Activated T-helper 1 cell treated with anti-CD3 and anti-CD28 coated beads, Interleukin-2, amount 50 U/mL, for 16 hours (primary cell): ENCODE measurements around the gene NPC1.
"Not testable (repeated sequence)": the region's sequence is repeated elsewhere in the genome, so short reads cannot be mapped to it uniquely, and the experiment has no call there.

Experiments
- DNase-seq, 2 donors: peaks; one replicate each; pipeline ENCODE4 v3.0.0-alpha.2; 2020; ENCODE audit warnings: low read depth in 1 of 2, low spot score in 1 of 2

NPC1 gene

GRCh38 chr18:23524213-23524707 lies 62.0 kb downstream of the NPC1 start:
- no peak for DNase-seq

GRCh38 chr18:23523429-23524212 lies 62.7 kb downstream of the NPC1 start:
- DNase-seq = no peak

DNA sequence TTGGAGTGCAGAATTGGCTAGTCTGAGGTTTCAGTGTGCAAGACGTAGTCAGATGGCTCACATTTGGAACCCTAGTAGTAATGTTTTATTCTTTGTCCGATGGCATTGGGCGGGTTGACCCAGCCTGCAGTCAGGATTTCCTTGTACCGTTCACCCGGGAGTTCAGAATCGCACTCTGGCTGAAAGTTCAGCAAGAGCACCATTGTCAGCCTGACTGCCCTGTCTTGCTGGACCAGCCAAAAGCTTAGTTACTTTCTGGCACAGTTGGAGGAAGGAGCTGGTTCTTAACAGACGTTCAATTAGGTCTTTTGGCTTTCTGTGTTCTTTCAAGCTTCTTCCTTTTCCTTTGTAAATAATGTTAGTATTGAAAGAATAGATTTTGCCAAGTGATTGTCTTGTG lies 64.4 kb downstream of the NPC1 start:
- no peak for DNase-seq

DNA sequence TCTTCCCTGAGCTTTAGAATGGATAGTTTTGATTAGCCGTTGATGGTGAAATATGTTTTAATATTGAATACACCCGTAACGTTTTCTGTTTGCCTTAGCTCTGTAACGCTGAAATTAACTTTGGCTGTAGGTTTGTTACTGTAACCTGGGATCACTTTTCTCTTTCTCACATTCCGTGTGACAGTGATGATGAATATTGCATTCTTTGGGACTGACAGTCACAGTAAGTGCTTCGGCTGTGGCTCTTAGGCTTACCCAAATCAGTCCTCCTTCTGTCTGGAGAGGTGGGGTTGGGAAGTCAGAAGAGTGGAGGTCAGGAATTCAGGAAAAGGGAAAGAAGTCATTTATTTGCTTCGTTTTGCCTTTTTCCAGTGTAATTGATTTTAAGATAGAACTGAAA lies 65.0 kb downstream of the NPC1 start:
- no peak for DNase-seq

GRCh38 chr18:23519734-23520133 lies 66.6 kb downstream of the NPC1 start:
- no peak for DNase-seq

DNA sequence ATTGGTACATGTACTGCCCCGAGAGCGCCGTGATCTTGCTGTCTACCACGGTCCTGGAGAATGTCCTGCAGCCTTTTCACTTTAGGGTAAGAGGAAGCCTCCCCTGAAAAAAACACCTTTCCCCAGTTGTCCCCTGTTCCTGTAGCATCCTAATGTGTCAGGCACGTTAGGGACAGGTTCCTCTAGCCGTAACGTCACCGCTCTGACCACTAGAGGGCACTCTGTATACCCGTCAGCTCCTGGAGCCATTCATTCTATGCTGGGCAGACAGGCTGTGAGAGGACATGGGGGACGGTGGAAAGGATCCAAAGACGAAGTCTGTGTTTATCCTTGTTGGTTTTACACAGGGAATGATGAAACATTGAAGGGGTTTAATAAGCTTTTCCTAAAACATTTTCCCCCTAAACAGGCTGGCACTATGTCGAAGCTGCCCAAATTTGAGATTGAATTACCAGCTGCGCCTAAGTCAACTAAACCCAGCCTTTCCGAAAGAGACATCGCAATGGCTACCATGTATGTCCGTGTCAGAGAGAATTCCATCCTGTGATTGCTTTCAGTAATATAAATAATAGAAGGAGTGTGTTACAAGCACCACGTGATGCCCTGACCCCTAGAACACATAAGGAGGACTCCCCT lies 70.3 kb downstream of the NPC1 start:
- peak; percentile 48 to 57 for DNase-seq

DNA sequence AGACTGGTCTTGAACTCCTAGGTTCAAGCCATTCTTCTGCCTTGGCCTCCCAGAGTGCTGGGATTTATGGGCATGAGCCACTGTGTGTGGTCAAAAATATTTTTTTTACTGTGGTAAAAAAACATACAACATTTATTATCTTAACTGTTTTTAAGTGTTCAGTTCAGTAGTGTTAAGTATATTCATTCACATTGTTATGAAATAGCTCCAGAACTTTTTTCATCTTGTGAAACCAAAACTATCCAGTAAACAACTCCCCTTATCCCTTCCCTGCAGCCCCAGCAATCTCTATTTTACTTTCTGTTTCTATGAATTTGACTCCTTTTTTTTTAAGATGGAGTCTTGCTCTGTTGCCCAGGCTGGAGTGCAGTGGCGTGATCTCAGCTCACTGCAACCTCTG lies 73.7 kb downstream of the NPC1 start:
- DNase-seq = no peak

DNA sequence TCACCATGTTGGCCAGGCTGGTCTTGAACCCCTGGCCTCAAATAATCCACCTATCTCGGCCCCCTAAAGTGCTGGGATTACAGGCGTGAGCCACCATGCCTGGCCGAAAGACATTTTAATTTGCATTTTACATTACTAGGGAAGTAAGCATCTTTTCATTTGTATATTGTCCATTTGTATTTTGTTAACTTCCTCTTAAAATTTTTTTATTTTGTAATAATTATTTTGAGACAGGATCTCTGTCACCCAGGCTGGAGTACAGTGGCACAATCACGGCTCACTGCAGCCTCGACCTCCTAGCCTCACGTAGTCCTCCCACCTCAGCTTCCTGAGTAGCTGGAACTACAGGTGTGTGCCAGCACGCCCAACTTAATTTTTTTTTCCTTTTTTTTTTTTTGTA lies 74.1 kb downstream of the NPC1 start:
- DNase-seq = not testable (repeated sequence)

DNA sequence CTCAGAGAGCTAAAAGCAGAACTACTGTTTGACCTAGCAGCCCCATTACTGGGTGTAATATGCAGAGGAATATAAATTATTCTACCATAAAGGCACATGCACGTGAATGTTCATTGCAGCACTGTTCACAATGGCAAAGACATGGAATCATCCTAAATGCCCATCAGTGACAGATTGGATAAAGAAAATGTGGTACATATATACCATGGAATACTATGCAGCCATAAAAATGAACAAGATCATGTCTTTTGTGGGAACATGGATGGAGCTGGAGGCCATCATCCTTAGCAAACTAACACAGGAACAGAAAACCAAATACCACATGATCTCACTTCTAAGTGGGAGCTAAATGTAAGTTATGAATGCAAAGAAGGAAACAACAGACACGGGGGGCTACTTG lies 75.4 kb downstream of the NPC1 start:
- DNase-seq = not testable (repeated sequence)

- no peak for DNase-seq
These were observed 79.9 kb downstream of the NPC1 start for GRCh38 chr18:23506393-23506792.

DNA sequence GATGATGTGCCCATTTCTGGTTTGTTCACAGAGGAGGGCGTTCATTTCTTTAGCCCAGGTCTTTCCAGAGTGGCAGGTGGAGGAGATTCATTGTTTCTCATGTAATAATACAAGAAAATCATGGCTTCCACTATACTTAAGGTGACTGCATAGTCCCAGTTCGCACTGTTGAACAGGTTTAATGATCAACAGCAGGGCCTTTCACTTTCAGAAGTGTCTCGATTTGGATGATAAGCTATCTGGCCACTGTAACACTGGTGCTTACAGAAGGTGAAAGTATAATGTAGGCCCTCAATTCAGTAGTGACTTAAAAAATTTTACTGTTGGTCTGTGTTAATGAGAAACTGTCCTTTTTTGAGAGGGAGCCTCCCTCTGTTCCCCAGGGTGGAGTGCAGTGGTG lies 81.6 kb downstream of the NPC1 start:
- DNase-seq = no peak

- DNase-seq = no peak
These were observed 82.4 kb downstream of the NPC1 start for GRCh38 chr18:23503963-23504344.

DNA sequence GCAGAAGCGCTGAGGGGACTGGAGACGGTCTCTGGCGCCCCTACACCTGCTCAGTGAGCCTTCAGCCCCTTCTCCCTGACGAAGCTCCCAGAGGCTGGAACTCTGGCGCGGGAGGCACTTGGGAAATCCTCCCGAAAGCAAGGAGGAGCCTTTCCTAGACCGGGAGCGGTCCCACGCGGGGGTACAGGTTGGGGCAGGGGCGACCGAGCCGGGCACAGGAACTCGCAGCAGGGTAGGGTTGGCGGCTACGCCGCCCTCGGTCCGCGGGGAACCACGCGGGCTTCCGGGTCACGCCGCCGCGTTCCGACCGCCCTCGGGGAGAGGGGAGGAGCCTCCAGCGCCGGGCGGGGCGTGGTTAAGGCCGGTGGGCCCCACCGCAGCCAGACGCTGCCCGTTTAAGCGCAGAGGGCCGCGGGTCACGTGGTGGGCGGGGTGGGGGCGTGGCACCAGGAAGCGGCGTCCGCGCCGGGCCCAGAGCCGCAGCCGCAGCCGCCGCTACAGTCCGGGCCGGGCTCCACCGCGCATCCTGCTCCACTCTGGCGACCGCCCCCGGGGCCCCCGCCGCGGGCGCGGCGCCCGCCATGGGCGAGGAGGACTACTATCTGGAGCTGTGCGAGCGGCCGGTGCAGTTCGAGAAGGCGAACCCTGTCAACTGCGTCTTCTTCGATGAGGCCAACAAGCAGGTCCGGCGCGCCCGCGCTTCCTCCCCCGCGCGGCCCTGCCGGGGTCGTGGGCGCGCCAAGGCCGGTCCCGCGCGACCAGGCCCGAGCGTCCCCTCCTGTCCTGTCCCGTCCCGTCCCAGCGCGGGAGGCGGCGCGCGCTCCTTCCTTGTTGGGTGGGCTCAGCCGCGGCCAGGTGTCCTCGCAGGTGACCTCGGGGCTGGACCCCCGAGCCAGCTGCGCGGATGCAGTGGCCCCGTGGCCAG lies 83.0 kb downstream of the NPC1 start, which contains the start of gene RMC1:
Gene RMC1 (plus strand): TSS at position 474 of the 925 bp plus-strand sequence. CDS start 108 bp downstream, at position 582.
- peak; percentile 97 to 98 for DNase-seq

DNA sequence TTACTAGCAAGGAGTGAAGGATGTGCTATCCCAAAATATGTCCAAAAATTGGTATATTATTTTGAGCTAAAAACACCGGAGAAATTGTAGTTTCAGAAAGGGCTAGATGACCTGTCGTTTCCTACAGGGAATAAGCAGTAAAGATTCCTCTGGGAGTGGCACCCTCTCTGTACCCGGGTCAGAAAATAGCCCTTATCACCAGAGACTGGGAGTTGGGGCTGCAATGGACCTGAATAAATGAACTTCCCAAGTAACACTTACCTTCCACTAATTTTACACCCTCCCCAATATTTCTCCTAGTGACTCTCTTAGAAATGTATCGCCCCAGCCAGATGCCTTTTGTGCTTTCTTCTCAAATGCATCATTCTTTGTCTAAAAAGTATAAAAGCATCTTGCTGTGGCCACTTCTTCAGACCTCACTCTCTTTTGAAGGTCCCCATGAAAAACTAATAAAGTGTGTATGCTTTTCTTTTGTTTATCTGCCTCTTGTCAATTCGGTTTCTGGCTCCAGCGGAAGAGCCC lies 83.7 kb downstream of the NPC1 start:
- no peak for DNase-seq

DNA sequence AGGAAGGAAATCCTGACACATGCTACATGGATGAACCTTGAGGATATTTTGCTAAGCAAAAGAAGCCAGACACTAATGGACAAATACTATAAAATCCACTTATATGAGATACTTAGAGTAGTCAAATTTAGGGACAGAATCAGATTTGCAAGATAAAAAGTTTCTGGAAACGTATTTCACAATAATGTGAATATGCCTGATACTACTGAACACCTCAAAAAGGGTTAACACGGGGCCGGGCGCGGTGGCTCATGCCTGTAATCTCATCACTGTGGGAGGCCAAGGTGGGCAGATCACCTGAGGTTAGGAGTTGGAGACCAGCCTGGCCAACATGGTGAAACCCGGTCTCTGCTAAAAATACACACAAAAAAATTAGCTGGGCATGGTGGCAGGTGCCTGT lies 84.7 kb downstream of the NPC1 start:
- DNase-seq = no peak

DNA sequence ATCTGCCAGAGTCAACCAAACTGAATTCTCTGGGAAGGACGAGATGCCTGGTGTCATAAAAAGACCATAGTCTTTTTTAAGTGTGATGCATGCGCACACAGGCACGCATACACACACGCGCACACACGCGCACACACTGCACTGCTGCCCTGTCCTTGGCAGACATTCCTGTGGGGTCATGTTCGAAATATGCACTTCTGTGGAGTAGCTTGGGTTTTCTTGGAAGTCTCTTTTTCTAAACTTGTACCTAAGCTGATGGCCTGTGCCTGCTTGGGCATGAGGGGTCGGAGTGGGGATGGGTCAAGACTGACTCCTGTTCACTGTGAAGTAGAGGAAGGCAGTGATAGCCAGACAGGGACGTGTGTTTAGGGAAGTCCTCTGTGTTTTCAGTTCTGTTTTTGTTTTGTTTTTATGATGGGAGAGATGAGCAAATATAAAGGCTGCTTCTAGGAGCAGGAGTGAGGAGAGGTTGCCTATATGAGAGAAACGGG lies 87.0 kb downstream of the NPC1 start:
- DNase-seq = no peak

DNA sequence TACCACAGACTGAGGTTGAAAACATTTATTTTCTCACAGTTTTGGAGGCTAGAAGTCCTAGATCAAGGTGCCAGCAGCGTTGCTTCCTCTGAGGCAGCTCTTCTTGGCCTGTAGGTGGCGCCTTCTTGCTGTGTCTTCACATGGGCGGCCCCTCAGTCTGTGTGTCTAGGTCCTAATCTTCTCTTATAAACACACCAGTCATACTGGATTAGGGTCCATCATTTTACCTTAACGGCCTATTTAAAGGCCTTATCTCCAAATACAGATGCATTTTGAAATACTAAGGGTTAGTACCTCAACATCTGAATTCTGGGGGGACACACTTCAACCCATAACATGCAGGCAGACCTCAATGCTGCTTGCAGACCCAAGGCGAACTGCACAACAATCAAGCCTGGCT lies 87.4 kb downstream of the NPC1 start:
- DNase-seq = peak; percentile 37 to 42

- no peak for DNase-seq
These were observed 88.2 kb downstream of the NPC1 start for GRCh38 chr18:23498117-23498516.

GRCh38 chr18:23495723-23496440 lies 90.4 kb downstream of the NPC1 start:
- no peak for DNase-seq

DNA sequence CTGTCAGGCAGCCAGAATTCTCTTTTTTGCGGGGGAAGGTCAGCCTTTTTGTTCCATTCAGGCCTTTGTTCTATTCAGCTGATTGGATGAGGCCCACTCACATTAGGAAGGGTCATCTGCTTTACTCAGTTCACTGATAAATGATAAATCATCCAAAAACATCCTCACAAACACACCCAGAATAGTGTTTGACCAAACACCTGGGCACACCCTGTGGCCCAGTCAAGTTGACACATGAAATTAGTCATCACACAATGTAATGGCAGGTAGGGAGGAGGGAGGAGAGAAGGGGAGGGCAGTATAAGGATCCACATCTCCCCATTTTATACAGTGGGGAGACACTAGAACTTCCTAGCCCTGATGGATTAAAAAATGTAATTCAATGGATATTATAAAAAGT lies 91.3 kb downstream of the NPC1 start:
- DNase-seq = no peak
